A549 (cell line): Measurements from ENCODE around the gene SUGP2.

Experiments
- ATOH8 ChIP-seq: fragments of 250-450 bp; sonication (Bioruptor Pico); IDR thresholded peaks from 2 replicates; pipeline ENCODE4 v1.5.0; 2020; ENCODE audit warnings: low read depth, mild to moderate bottlenecking, moderate library complexity
- CBX8 ChIP-seq: fragments of 200-600 bp; sonication (generic); IDR thresholded peaks from 2 replicates; pipeline ENCODE4 v1.6.1; 2016
- CHD2 ChIP-seq: fragments of 150-350 bp; IDR thresholded peaks from 2 replicates; pipeline ENCODE4 v1.6.1; 2014; ENCODE audit warnings: low read length; ENCODE audit not compliant: partially characterized antibody
- CTCF ChIP-seq: fragments of >200 bp; sonication (Bioruptor Twin); formaldehyde crosslinking; IDR thresholded peaks from 3 replicates; pipeline ENCODE4 v1.5.1; 2016
- EP300 ChIP-seq, 2 experiments: fragments of >200 bp; sonication (Bioruptor Twin); formaldehyde crosslinking; IDR thresholded peaks; 2 replicates in 1 of 2; 3 replicates in 1 of 2; pipeline ENCODE4 v1.6.1; 2016 to 2017
- ESRRA ChIP-seq: fragments of 150-350 bp; IDR thresholded peaks from 2 replicates; pipeline ENCODE4 v1.6.1; 2014; ENCODE audit warnings: mild to moderate bottlenecking, low read length, borderline replicate concordance
- JUN ChIP-seq, 2 experiments: fragments of >200 bp; sonication (Bioruptor Twin); formaldehyde crosslinking; IDR thresholded peaks; 2 replicates in 1 of 2; 3 replicates in 1 of 2; pipeline ENCODE4 v1.6.1; 2016 to 2017
- KDM1A ChIP-seq: fragments of 200-600 bp; sonication (generic); IDR thresholded peaks from 2 replicates; pipeline ENCODE4 v1.6.1; 2016; ENCODE audit warnings: low read depth, mild to moderate bottlenecking
- MAX ChIP-seq: IDR thresholded peaks from 2 replicates; pipeline ENCODE4 v1.6.1; 2012
- PBX3 ChIP-seq: IDR thresholded peaks from 2 replicates; pipeline ENCODE4 v1.6.1; 2012
- POLR2A ChIP-seq: IDR thresholded peaks from 2 replicates; pipeline ENCODE4 v1.6.1; 2012; ENCODE audit warnings: mild to moderate bottlenecking, low read length
- RAD21 ChIP-seq, 2 experiments: fragments of >200 bp in 1 of 2; sonication (Bioruptor Twin) in 1 of 2; formaldehyde crosslinking in 1 of 2; IDR thresholded peaks in 1 of 2; conservative IDR thresholded peaks in 1 of 2; 2 replicates in 1 of 2; 3 replicates in 1 of 2; pipeline ENCODE4 v1.6.1; 2012 to 2018; ENCODE audit warnings: inconsistent platforms in 1 of 2
- REST ChIP-seq: fragments of 200-600 bp; sonication (generic); IDR thresholded peaks from 2 replicates; pipeline ENCODE4 v1.6.1; 2016; ENCODE audit warnings: antibody characterized with exemption, mild to moderate bottlenecking, moderate library complexity

- no peak for TF ChIP-seq PBX3
- TF ChIP-seq EP300 (IDR thresholded peaks at IDR 0.05), result no peak
- TF ChIP-seq REST, result no peak
- TF ChIP-seq MAX, result no peak
- TF ChIP-seq CTCF, result no peak
- TF ChIP-seq POLR2A, result no peak
- no peak for TF ChIP-seq CHD2
- no peak for TF ChIP-seq RAD21 (conservative IDR thresholded peaks at IDR 0.05 in 1 of 2, IDR thresholded peaks at IDR 0.05 in 1 of 2)
- no peak for TF ChIP-seq ATOH8 (CRISPR knock-in tag)
- TF ChIP-seq CBX8, result no peak
- TF ChIP-seq JUN (IDR thresholded peaks at IDR 0.05), result no peak
- no peak for TF ChIP-seq KDM1A
- TF ChIP-seq ESRRA, result no peak
These were observed 52.8 kb downstream of the SUGP2 start for GRCh38 chr19:18980432-18981020.
